Measurements from ENCODE around the gene SEC61A2.

DNA sequence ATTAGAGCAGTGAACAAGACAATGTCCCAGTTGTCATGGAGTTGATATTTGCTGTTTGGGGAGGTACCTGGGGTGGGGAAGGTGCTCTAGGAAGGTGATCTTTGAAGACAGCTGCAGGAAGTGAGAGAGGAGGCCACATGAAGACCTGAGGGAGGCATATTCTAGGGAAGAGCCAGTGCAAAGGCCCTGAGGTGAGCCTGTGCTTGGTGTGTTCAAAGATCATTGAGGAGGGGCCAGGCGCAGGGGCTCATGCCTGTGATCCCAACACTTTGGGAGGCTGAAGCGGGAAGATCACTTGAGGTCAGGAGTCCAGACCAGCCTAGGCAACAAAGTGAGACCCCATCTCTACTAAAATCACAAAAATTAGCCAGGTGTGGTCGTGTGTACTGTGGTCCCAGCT, 15.1 kb downstream of the SEC61A2 start:
- TF ChIP-seq, protein P1, sequence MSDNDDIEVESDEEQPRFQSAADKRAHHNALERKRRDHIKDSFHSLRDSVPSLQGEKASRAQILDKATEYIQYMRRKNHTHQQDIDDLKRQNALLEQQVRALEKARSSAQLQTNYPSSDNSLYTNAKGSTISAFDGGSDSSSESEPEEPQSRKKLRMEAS (IDR thresholded peaks at IDR 0.05), result no peak
- TF ChIP-seq YY1 (IDR thresholded peaks at IDR 0.05; ENCODE audit: low read depth), result no peak
- no peak for TF ChIP-seq TAF1 (IDR thresholded peaks at IDR 0.05; ENCODE audit: low read depth)
- no peak for TF ChIP-seq CREB1 (IDR thresholded peaks at IDR 0.05; ENCODE audit: low read depth)
- no peak for TF ChIP-seq TEAD4 (IDR thresholded peaks at IDR 0.05)
- TF ChIP-seq EGR1 (IDR thresholded peaks at IDR 0.05), result no peak
- TF ChIP-seq RAD21 (IDR thresholded peaks at IDR 0.05; ENCODE audit: low read depth), result no peak
- TF ChIP-seq EP300 (IDR thresholded peaks at IDR 0.05; ENCODE audit: borderline replicate concordance), result no peak
- TF ChIP-seq, protein P2, sequence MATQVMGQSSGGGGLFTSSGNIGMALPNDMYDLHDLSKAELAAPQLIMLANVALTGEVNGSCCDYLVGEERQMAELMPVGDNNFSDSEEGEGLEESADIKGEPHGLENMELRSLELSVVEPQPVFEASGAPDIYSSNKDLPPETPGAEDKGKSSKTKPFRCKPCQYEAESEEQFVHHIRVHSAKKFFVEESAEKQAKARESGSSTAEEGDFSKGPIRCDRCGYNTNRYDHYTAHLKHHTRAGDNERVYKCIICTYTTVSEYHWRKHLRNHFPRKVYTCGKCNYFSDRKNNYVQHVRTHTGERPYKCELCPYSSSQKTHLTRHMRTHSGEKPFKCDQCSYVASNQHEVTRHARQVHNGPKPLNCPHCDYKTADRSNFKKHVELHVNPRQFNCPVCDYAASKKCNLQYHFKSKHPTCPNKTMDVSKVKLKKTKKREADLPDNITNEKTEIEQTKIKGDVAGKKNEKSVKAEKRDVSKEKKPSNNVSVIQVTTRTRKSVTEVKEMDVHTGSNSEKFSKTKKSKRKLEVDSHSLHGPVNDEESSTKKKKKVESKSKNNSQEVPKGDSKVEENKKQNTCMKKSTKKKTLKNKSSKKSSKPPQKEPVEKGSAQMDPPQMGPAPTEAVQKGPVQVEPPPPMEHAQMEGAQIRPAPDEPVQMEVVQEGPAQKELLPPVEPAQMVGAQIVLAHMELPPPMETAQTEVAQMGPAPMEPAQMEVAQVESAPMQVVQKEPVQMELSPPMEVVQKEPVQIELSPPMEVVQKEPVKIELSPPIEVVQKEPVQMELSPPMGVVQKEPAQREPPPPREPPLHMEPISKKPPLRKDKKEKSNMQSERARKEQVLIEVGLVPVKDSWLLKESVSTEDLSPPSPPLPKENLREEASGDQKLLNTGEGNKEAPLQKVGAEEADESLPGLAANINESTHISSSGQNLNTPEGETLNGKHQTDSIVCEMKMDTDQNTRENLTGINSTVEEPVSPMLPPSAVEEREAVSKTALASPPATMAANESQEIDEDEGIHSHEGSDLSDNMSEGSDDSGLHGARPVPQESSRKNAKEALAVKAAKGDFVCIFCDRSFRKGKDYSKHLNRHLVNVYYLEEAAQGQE (IDR thresholded peaks at IDR 0.05; ENCODE audit: low read depth), result no peak
- no peak for TF ChIP-seq FOXM1 (IDR thresholded peaks at IDR 0.05; ENCODE audit: borderline replicate concordance, low read depth)
- TF ChIP-seq CEBPB (IDR thresholded peaks at IDR 0.05), result no peak
- TF ChIP-seq ZBTB7A (IDR thresholded peaks at IDR 0.05; ENCODE audit: low read depth), result no peak

Data from Ishikawa (cell line).